Astrocyte of the spinal cord (primary cell): Measurements from ENCODE around the gene APBB2.

ENCODE experiments used
- DNase-seq: peaks from one replicate; pipeline ENCODE4 v3.0.0; 2011; ENCODE audit warnings: low read depth, low spot score
- H3K4me3 ChIP-seq: 2 replicates; pipeline ENCODE4 v1.5.1; 2011; ENCODE audit warnings: low read depth, mild to moderate bottlenecking, low read length, moderate library complexity
- in situ Hi-C: cut with HindIII; loops from 2 replicates; pipeline ENCODE4 v1.10.0; 2017; ENCODE audit warnings: low sequenced_read_pairs
- TF ChIP-seq, protein P1 (sequence below): IDR thresholded peaks from 2 replicates; pipeline ENCODE4 v1.5.1; 2012; ENCODE audit warnings: low read depth, mild to moderate bottlenecking, low read length, inconsistent platforms

APBB2 gene

DNA sequence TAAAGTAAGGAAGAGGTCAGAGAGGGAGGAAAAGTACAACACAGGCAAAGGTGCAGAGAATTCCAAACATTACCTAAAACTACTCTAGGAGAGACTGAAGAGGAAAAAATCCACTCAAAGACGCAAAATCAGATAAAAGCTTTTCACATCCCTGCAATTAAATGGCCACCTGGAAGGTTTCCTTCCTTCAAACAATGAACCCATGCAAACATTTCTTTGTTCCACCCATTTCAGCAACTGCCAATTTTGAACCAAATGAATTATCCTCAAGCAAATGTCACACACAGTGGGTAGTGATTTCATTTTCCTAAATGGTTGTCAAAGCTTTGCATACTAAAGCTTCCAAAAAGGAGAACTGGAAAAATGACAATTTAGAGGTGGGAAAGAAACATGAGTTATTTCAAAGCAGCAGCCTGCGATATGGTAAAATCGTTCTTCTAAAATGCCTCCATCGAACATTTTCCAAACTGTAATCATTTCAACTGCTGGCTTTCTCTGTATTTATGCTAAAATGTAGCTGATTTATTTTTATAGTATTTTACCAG lies 45.0 kb downstream of the APBB2 start:
- in situ Hi-C loops: no loop called here
- H3K4me3 ChIP-seq: no peak overlapping the region
- TF ChIP-seq, protein P1, sequence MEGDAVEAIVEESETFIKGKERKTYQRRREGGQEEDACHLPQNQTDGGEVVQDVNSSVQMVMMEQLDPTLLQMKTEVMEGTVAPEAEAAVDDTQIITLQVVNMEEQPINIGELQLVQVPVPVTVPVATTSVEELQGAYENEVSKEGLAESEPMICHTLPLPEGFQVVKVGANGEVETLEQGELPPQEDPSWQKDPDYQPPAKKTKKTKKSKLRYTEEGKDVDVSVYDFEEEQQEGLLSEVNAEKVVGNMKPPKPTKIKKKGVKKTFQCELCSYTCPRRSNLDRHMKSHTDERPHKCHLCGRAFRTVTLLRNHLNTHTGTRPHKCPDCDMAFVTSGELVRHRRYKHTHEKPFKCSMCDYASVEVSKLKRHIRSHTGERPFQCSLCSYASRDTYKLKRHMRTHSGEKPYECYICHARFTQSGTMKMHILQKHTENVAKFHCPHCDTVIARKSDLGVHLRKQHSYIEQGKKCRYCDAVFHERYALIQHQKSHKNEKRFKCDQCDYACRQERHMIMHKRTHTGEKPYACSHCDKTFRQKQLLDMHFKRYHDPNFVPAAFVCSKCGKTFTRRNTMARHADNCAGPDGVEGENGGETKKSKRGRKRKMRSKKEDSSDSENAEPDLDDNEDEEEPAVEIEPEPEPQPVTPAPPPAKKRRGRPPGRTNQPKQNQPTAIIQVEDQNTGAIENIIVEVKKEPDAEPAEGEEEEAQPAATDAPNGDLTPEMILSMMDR: no peak
- no peak for DNase-seq

GRCh38 chr4:41167191-41167590 lies 47.2 kb downstream of the APBB2 start:
- DNase-seq: no peak

DNA sequence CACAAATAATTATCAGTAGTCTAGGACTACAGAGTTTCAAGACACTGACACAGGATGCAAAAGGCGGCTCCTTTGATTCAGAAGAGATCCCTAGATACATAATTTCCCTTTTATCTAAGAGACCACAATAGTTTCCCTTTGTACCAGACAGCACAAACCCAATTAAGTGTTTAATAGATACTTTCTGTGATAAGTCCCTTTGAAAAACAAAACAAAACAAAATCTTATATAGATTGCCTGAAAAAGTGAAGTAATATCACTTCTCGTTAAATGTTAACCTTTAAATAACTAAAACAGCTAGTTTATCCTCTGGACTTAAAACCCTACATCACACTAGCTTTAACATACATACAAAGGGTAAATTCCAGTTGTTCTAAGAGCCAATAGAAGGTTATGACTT lies 49.9 kb downstream of the APBB2 start:
- TF ChIP-seq, protein P1: no peak
- H3K4me3 ChIP-seq: no peak overlapping the region
- in situ Hi-C loops: no loop called here
- DNase-seq: no peak

More at GRCh38 chr4:41167191-41167590, 47.2 kb downstream of the APBB2 start:
- TF ChIP-seq, protein P1: no peak
- H3K4me3 ChIP-seq: no peak overlapping the region
- in situ Hi-C loops: no loop called here

DNA sequence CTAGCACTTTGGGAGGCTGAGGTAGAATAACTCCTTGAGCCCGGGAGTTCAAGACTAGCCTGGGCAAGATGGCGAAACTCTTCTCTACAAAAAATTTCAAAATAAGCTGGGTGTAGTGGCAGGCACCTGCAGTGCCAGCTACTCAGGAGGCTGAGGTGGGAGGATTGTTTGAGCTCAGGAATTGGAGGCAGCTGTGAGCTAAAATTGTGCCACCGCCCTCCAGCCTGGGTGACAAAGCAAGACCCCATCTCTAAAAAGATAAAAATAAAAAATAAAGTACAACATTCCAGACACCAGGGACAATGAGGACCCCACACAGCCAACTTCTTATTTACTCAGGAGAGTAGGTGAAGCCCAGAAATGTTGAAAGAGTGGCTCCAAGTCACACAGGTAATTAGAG lies 53.0 kb downstream of the APBB2 start:
- TF ChIP-seq, protein P1: no peak
- in situ Hi-C loops: no loop called here
- no peak for DNase-seq
- H3K4me3 ChIP-seq: no peak overlapping the region

DNA sequence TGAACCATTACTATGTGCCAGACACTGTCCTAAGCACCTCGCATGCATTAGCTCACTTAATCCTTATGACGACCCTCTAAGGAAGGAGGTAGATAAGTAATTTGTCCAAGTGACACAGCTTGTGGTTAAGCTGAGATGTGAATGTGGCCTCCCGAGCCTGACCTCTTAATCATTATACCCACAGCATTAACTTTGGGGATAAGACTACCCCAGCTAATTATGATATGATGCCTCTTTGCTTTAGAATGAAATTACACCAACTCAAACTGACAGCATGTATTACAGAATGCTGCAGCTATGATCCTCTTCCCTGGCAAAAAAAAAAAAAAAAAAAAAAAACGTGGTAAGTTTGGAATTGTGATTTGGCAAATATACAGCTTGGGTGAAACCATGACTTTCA lies 53.5 kb downstream of the APBB2 start:
- no peak for DNase-seq
- in situ Hi-C loops: no loop called here
- TF ChIP-seq, protein P1: no peak
- no peak overlapping the region for H3K4me3 ChIP-seq

- in situ Hi-C loops: no loop called here
- TF ChIP-seq, protein P1: no peak
- H3K4me3 ChIP-seq: no peak overlapping the region
Observed at GRCh38 chr4:41160012-41160789, 54.1 kb downstream of the APBB2 start.

More at GRCh38 chr4:41160012-41160789, 54.1 kb downstream of the APBB2 start:
- peak; percentile 90 for DNase-seq
